ENCODE data around the gene CDH23.

Gene CDH23

GRCh38 chr10:71523756-71524155 is 127.0 kb downstream of the CDH23 start (continued):
- TF ChIP-seq TSHZ2 (CRISPR knock-in tag; IDR thresholded peaks at IDR 0.05) (no peak), ZNF70 (CRISPR knock-in tag; IDR thresholded peaks at IDR 0.05) (no peak), RARB (CRISPR knock-in tag; IDR thresholded peaks at IDR 0.05) (no peak)

- ATAC-seq: no peak
These were observed 128.4 kb downstream of the CDH23 start for GRCh38 chr10:71525092-71525491.

GRCh38 chr10:71525721-71526120 is 129.0 kb downstream of the CDH23 start:
- no peak for ATAC-seq
- no peak for TF ChIP-seq ZNF70 (CRISPR knock-in tag; IDR thresholded peaks at IDR 0.05)
- TF ChIP-seq OSR1 (CRISPR knock-in tag; IDR thresholded peaks at IDR 0.05): no peak
- no peak for TF ChIP-seq ESRRG (CRISPR knock-in tag; IDR thresholded peaks at IDR 0.05)
- TF ChIP-seq BACH2 (CRISPR knock-in tag; IDR thresholded peaks at IDR 0.05; ENCODE audit: borderline replicate concordance): no peak
- TF ChIP-seq TOX (CRISPR knock-in tag; IDR thresholded peaks at IDR 0.05; ENCODE audit: borderline replicate concordance): no peak
- no peak for TF ChIP-seq RARB (CRISPR knock-in tag; IDR thresholded peaks at IDR 0.05)

More at GRCh38 chr10:71525092-71525491, 128.4 kb downstream of the CDH23 start:
- TF ChIP-seq POU6F1 (CRISPR knock-in tag; IDR thresholded peaks at IDR 0.05; ENCODE audit: borderline replicate concordance, low read depth) (no peak), GLIS3 (CRISPR knock-in tag; IDR thresholded peaks at IDR 0.05) (no peak), TSHZ2 (CRISPR knock-in tag; IDR thresholded peaks at IDR 0.05) (no peak), TOX (CRISPR knock-in tag; IDR thresholded peaks at IDR 0.05; ENCODE audit: borderline replicate concordance) (no peak), ZFP3 (CRISPR knock-in tag; IDR thresholded peaks at IDR 0.05) (no peak), ISL1 (CRISPR knock-in tag; IDR thresholded peaks at IDR 0.05) (no peak), ZNF565 (CRISPR knock-in tag; conservative IDR thresholded peaks at IDR 0.05; ENCODE audit: low read depth) (no peak), PPARA (CRISPR knock-in tag; IDR thresholded peaks at IDR 0.05; ENCODE audit: borderline replicate concordance) (no peak), BACH2 (CRISPR knock-in tag; IDR thresholded peaks at IDR 0.05; ENCODE audit: borderline replicate concordance) (no peak), ZNF70 (CRISPR knock-in tag; IDR thresholded peaks at IDR 0.05) (no peak)

- no peak for ATAC-seq
- no peak for TF ChIP-seq POU6F1 (CRISPR knock-in tag; IDR thresholded peaks at IDR 0.05; ENCODE audit: borderline replicate concordance, low read depth)
- no peak for TF ChIP-seq ISL1 (CRISPR knock-in tag; IDR thresholded peaks at IDR 0.05)
- TF ChIP-seq ZFP30 (CRISPR knock-in tag; IDR thresholded peaks at IDR 0.05): no peak
- no peak for TF ChIP-seq ZNF70 (CRISPR knock-in tag; IDR thresholded peaks at IDR 0.05)
- TF ChIP-seq ARNTL (CRISPR knock-in tag; IDR thresholded peaks at IDR 0.05; ENCODE audit: borderline replicate concordance, low read depth): no peak
- no peak for TF ChIP-seq CREB5 (CRISPR knock-in tag; IDR thresholded peaks at IDR 0.05; ENCODE audit: low read depth)
- no peak for TF ChIP-seq ZNF8 (CRISPR knock-in tag; IDR thresholded peaks at IDR 0.05)
- TF ChIP-seq ESRRG (CRISPR knock-in tag; IDR thresholded peaks at IDR 0.05): no peak
- no peak for TF ChIP-seq OSR1 (CRISPR knock-in tag; IDR thresholded peaks at IDR 0.05)
- TF ChIP-seq TSHZ2 (CRISPR knock-in tag; IDR thresholded peaks at IDR 0.05): no peak
- TF ChIP-seq BACH2 (CRISPR knock-in tag; IDR thresholded peaks at IDR 0.05; ENCODE audit: borderline replicate concordance): no peak
- TF ChIP-seq ZC3H10 (CRISPR knock-in tag; IDR thresholded peaks at IDR 0.05): no peak
- TF ChIP-seq SNAI2 (CRISPR knock-in tag; IDR thresholded peaks at IDR 0.05): no peak
- no peak for TF ChIP-seq PPARA (CRISPR knock-in tag; IDR thresholded peaks at IDR 0.05; ENCODE audit: borderline replicate concordance)
- TF ChIP-seq PATZ1 (CRISPR knock-in tag; IDR thresholded peaks at IDR 0.05; ENCODE audit: borderline replicate concordance): no peak
These were observed 129.9 kb downstream of the CDH23 start for GRCh38 chr10:71526653-71527052.
